ENCODE results near the gene UBE2I. TPM values are rescaled to one million over a fixed set of nuclear protein-coding genes. Genes with fewer than 3 reads are reported as not detected.

The UBE2I gene
- total RNA-seq = 100 to 1,000 TPM; 245 to 254 TPM

GRCh38 chr16:1308977-1309885 lies at the start of gene UBE2I:
Gene UBE2I (plus strand): TSS chr16:1309636. CDS start chr16:1314031, 4,395 bp downstream.
- H3K4me3 Mint-ChIP-seq = peak within 1 kb of the TSS; percentile 100
- ChIA-PET CTCF (interaction anchor here (1.0 kb wide), 1 partner anchor 20 kb away, joined by 4 read pairs; no protein-coding TSS in a partner anchor), POLR2A (interaction anchor here (0.6 to 1.6 kb wide), 9 partner anchors 17 to 475 kb away, joined by 3 to 5 read pairs (median 3); partner anchors contain the start of gene UQCC4)
- H3K9me3 Mint-ChIP-seq = no peaks in the 10 kb centered on the region
- H3K27me3 Mint-ChIP-seq = no peaks in the 10 kb centered on the region
- ATAC-seq = peak; percentile 76
- peak within 1 kb of the TSS; percentile 99 for H3K27ac Mint-ChIP-seq
- peak; percentile 97 for DNase-seq
- H3K4me1 Mint-ChIP-seq (ENCODE audit: low read depth) = peaks cover 40% of the 10 kb centered on the region
- intact Hi-C loops (cut with micrococcal nuclease) = no loop called here
- peaks cover 20% of the 10 kb centered on the region for H3K36me3 Mint-ChIP-seq (ENCODE audit: low read depth)
- TF ChIP-seq, protein P1, sequence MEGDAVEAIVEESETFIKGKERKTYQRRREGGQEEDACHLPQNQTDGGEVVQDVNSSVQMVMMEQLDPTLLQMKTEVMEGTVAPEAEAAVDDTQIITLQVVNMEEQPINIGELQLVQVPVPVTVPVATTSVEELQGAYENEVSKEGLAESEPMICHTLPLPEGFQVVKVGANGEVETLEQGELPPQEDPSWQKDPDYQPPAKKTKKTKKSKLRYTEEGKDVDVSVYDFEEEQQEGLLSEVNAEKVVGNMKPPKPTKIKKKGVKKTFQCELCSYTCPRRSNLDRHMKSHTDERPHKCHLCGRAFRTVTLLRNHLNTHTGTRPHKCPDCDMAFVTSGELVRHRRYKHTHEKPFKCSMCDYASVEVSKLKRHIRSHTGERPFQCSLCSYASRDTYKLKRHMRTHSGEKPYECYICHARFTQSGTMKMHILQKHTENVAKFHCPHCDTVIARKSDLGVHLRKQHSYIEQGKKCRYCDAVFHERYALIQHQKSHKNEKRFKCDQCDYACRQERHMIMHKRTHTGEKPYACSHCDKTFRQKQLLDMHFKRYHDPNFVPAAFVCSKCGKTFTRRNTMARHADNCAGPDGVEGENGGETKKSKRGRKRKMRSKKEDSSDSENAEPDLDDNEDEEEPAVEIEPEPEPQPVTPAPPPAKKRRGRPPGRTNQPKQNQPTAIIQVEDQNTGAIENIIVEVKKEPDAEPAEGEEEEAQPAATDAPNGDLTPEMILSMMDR (IDR thresholded peaks at IDR 0.05) = no peak

DNA sequence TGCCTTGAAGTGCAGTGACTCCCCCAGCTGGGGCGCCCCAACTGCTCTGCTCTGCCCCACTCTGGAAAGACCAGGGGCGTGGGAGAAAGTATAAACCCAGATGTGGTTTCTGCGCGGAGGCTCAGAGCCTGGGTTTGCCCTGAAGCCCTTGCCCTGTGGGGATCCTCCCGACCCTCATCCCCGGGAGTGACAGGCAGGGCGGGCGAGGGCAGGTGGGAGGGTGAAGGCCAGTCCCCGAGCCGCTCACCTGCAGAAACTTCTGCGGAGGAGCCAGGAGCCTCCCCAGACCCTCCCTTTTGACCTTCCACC lies 49.7 kb upstream of the UBE2I start:
- Mint-ChIP-seq H3K36me3 (ENCODE audit: low read depth) (no peaks in the 10 kb centered on the region), H3K27me3 (peaks cover 21% of the 10 kb centered on the region), H3K9me3 (peaks cover 4% of the 10 kb centered on the region), H3K4me3 (no peak overlapping the region), H3K4me1 (ENCODE audit: low read depth) (peaks cover 3% of the 10 kb centered on the region), H3K27ac (no peak overlapping the region)
- intact Hi-C loops (cut with micrococcal nuclease) = no loop called here
- no peak for ATAC-seq
- no peak for DNase-seq
- ChIA-PET CTCF (no interaction called here), POLR2A (no interaction called here)
- TF ChIP-seq, protein P1 (IDR thresholded peaks at IDR 0.05) = no peak

- ChIA-PET CTCF (no interaction called here), POLR2A (no interaction called here)
- Mint-ChIP-seq H3K4me3 (no peak overlapping the region), H3K27ac (no peak overlapping the region), H3K36me3 (ENCODE audit: low read depth) (no peaks in the 10 kb centered on the region), H3K9me3 (peaks cover 4% of the 10 kb centered on the region), H3K4me1 (ENCODE audit: low read depth) (peaks cover 3% of the 10 kb centered on the region), H3K27me3 (peaks cover 21% of the 10 kb centered on the region)
- ATAC-seq (no peak), DNase-seq (no peak)
- TF ChIP-seq, protein P1 (IDR thresholded peaks at IDR 0.05) = no peak
- intact Hi-C loops (cut with micrococcal nuclease) = no loop called here
Measured at GRCh38 chr16:1260101-1260680, 49.2 kb upstream of the UBE2I start.

GRCh38 chr16:1261131-1261892 lies 48.1 kb upstream of the UBE2I start:
- H3K4me3 Mint-ChIP-seq = peak overlapping the region; percentile 12
- CTCF ChIA-PET = no interaction called here
- ATAC-seq = peak; percentile 57
- H3K9me3 Mint-ChIP-seq = peaks cover 4% of the 10 kb centered on the region
- no peak overlapping the region for H3K27ac Mint-ChIP-seq
- intact Hi-C loops (cut with micrococcal nuclease) = no loop called here
- H3K4me1 Mint-ChIP-seq (ENCODE audit: low read depth) = peaks cover 3% of the 10 kb centered on the region
- peak; percentile 32 for DNase-seq
- peaks cover 21% of the 10 kb centered on the region for H3K27me3 Mint-ChIP-seq
- H3K36me3 Mint-ChIP-seq (ENCODE audit: low read depth) = no peaks in the 10 kb centered on the region
- TF ChIP-seq, protein P1 (IDR thresholded peaks at IDR 0.05) = no peak
- POLR2A ChIA-PET = interaction anchor here (1.0 kb wide), 1 partner anchor 8 kb away, joined by 3 read pairs; no protein-coding TSS in a partner anchor

All from activated CD8-positive, alpha-beta T cell treated with anti-CD3 and anti-CD28 coated beads for 36 hours (primary cell).